ENCODE data around the gene MXRA7.
"Not testable (repeated sequence)": the region's sequence is repeated elsewhere in the genome, so short reads cannot be mapped to it uniquely, and the experiment has no call there.

MXRA7 gene

DNA sequence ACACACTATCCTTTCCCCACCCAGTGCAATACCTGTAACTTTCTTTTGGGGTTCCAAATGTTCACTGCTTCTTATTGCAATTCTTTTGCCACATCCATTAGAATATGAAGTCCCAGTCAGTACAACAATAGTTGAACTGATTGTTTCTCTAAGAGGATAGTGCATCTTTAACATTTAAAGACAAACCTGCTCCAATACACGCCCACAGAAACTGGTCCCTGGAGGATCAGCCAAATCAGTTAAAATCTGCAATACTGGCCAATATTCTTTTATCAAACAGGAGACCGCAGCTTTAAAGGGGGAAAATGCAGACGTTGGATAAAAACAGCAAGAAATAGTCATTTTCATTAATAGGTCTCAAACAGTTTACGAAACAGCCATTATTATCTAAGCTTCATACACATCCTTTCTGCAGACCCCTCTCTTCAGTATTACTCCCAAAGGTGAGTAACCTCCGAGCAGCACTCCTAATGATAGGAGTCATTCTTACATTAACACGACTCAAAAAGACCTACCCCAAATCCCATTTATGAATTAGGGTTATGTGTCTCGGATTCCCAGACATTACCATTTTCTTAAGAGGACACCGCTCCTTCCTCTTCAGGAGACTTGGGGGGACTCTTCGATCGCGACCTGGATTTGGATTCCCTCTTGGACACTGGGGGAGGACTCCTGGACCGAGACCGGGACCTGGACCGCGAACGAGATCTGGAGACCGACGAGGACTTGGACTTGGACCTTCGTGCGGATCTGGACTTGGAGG is 25.0 kb upstream of the MXRA7 start:
- DNase-seq = no peak

DNA sequence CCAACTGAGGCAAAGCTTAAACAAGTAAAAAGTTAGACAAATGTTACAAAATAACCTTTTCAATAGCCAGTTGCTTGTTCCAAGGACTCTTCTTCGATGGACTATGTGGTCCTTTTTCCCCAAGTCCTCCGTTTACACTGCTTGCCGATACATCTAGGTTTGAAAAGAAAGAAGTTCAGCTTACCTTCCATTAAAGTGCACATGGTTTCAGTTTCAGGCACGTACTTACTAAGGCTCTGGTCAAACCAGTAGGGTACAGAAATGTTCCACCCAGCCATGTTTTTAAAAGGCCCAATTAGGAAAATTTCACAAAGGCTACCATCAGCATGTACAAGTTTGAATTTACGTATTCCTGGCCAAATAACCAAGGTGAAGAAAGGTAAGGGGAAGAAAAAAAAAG is 24.2 kb upstream of the MXRA7 start:
- DNase-seq = no peak

DNA sequence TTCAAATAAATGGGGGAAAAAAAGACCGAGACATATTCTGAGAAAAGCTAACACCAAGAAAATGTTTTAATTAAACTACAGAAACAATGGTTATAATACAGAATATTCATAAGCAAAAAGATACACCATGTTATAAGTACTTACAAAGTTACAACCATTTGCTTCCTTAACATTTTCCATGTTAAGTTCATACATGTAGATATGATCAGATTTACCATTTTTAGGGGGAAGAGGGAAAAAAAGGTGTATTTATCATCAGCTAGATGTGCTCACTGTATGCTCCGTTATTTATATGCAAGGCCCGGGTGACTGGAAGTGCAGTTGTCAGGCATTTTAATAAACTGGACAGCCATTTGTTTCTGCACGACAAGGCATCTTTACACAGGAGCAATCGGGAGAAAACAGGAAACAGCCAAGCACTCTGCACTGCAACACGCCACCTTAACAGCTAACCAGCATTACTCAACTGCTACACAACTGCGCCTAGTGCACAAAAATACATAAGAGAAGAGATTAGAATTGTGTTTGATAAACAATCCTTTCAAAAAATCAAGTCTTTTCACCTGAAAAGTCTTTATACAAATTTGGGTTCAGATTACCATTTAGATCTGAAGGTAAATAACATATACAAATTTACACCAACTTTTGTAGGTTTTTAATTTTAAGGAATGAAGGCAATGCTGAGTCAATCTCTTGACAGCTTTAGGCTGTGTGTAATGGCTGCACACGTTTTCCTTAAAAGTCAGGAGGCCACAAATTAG is 23.5 kb upstream of the MXRA7 start:
- DNase-seq = no peak

DNA sequence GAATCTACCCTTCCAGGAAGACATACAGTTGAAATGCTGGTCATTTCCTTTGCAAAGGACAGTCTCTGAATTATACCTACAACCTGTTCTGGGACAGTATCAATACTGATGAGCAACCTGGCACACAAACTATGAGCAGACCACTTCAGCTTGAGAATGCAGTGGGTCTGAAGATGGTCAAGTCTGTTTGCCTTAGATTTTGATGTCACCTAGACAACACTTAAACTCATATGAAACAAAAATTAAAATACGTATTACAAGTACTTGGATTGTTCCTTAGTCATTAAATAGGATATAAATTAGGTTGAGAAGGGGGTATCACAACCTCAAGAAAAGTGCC is 22.8 kb upstream of the MXRA7 start:
- no peak for DNase-seq

DNA sequence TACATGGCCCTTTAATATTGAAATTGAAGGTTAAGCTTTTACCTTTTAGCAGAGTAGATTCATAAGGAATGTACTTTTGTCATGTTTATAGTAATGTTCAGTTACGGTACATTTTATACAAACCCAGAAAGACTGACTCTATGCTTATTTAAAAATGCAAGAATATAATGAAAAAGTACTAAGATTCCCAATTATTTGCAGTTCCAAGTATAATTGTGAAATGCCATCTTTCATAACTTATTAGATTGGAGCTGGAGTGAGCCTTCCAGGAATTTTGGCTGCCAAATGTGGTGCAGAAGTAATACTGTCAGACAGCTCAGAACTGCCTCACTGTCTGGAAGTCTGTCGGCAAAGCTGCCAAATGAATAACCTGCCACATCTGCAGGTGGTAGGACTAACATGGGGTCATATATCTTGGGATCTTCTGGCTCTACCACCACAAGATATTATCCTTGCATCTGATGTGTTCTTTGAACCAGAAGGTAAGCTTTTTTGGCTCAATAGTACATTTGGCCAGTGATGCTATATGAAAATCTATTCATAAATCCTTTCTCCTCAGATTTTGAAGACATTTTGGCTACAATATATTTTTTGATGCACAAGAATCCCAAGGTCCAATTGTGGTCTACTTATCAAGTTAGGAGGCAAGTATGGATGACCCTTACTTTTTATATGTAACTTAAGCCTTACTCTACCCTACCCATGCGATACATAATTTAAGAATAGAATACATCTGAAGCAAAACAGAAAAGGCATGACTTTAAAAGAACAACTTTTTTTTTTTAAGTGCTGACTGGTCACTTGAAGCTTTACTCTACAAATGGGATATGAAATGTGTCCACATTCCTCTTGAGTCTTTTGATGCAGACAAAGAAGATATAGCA is 22.2 kb upstream of the MXRA7 start:
- no peak for DNase-seq

DNA sequence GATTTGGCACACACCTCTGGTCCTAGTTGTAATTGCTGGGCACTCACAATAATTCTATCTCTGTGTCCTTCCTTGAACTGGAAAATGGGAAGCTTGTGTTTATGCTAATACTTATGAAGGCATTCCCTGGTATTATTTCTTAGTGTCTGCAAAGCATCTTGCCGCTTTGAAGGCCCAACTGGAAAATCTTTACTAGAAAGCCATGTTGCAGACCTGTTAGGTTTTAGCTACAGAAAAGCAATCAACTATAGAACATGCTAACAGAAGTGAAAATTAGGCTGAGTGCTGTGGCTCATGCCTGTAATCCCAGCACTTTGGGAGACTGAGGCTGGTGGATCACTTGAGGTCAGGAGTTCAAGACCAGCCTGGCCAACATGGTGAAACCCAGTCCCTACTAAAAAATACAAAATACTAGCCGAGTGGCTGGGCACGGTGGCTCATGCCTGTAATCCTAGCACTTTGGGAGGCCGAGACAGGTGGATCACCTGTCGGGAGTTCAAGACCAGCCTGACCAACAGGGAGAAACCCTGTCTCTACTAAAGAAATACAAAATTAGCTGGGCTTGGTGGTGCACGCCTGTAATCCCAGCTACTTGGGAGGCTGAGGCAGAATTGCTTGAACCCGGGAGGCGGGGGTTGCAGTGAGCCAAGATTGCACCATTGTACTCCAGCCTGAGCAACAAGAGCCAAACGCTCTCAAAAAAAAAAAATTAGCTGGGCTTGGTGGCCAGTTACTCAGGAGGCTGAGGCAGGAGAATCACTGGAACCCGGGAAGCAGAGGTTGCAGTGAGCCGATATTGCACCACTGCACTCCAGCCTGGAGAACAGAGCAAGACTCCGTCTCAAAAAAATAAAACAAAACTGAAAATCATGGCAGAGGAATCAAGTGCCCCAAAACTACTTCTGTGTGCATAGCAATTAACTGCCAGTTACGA is 21.3 kb upstream of the MXRA7 start:
- DNase-seq = not testable (repeated sequence)

DNA sequence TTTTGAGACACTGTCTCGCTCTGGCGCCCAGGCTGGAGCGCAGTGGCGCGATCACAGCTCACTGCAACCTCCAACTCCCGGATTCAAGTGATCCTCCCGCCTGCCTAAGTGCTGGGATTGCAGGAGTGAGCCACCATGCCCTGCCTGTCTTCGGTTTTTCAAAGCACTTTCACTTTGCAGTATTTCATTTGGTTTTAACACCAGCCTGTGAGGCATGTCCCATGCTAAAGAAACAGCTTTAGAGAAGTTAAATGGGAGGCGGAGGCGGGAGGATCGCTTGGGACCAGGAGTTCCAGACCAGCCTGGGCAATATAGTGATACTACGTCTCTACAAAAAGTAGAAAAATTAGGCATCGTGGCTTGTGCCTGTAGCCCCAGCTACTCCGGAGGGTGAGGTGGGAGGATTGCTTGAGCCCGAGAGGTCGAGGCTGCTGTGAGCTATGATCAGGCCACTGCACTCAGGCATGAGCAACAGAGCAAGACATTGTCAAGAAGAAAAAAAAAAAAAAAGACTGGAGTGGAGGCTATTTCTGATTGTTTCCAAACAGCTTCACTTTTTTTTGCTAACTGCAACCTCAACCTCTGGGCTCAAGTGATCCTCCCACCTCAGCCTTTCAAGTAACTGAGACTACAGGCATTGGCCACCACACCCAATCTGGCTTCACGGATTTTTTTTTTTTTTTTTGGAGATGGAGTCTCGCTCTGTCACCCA is 17.1 kb upstream of the MXRA7 start:
- DNase-seq = no peak

DNA sequence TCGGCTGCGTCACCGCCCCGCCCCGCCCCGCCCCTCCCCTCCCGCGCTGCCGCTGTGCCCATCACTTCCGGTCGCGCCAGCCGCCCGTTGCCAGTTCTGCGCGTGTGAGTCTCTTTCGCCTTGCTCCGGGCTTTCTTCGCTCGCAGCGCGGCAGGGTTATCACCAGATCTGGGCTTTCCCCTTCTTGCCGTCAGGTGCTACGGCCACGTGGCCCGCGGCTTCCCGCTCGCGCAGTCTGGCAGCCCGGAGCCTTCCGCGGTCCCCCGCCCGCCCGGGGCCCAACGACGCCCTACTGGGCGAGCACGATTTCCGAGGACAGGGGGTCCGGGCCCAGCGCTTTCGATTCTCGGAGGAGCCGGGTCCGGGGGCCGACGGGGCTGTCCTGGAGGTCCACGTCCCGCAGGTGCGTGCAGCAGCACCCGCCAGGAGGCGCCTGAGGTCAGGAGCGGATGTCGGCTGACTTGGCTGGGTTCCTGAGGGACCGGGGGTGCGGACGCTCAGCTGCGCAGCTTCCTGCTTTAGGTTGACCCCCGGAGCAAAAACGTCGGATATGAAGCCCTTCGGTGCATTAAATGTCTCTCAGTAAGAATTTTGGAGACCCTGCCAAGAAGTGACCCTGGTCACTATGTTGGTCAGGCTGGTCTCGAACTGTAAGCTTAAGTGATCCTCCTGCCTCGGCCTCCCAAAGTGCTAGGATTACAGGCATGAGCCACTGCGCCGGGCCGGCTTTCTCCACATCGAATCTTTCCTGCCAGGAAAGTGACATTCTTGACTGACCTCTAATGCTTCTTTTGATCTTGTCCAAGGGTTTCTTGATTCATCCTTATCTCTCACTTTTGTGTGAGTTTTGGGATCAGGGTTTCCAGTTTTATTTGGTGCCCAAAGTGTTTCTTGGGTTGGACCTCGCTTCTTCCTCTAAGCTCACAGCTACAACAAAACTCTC is 16.3 kb upstream of the MXRA7 start, which contains the start of gene METTL23:
Gene METTL23 (plus strand): TSS at position 64 of the 943 bp plus-strand sequence. CDS start 2,872 bp downstream, outside the sequence.
- peak; percentile 72 for DNase-seq

DNA sequence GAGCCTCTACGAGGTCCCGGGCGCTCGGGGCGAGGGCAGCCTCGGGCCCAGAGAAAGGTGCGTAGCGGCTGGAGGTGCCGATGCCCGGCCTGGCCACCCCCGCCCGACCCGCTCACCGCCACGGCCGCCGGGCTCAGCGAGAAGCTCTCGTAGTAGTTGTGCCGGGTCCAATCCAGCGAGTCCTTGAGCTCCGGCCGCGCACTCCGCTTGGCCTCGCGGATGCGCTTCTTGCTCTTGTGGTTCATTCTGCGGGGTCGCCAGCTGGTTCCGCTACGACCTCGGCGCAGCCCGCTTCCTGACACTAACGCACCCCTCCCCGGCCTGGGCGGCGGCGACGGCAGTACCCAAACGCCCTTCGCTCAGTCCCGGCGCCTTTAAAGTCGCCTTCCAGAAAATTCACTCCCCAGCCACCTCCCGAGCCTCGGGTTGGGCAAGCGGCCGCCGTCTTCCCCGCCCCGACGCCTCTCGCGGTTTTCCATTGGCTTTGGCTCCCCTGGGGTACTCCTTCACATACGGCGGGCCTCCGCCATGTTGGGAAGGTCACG is 15.5 kb upstream of the MXRA7 start, which contains the start of gene JMJD6:
Gene JMJD6 (minus strand): TSS at position 376 of the 545 bp plus-strand sequence. CDS start 131 bp downstream, at position 245.
- peak; percentile 91 for DNase-seq

DNA sequence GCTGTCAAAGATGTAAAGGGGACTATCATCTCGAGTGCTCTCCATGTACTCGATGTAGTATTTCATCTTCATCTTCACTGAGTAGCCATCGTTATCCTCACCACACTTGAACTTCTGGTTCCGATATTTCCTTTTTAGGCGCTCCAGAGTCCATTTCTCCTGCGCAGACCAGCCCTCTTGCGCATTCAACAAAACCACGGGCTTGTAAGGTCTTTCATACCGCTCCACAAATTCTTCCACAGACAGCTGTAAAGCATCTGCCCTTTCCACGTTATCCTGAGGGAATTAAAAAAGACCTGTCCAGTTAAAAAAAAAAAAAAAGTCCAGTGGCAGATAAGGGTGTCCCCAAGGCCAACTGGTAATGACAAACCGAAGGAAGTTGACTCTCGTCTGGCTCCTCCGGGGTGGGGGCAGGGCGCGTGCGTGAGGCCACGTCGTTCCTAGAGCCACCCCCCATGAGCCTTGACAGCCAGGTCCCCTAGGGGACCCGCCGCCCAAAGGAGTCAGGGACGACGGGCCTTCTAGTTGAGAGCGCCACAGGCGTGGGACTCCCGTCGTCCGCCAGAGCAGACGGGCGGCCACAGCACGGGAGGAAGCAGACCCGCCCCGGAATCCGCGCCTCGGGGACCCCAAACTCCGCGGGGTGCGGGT is 14.9 kb upstream of the MXRA7 start:
- no peak for DNase-seq

DNA sequence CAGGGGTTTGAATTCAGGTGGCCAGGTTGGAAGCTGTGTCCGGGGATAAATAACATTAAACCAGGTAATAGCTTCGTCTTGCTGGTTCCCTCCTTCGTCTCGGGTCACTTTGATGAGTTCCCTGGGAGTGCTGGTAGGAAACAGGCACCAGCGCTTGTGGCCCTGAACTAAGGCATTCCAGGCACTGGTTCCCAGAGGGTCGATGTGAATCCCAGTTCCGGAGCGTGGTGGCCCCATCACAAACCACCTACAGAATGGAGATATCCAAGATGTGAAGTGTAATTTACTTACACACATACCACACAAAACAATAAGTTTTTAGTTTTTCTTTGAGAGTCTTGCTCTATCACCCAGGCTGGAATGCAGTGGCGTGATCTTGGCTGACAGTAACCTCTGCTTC is 13.0 kb upstream of the MXRA7 start:
- no peak for DNase-seq

DNA sequence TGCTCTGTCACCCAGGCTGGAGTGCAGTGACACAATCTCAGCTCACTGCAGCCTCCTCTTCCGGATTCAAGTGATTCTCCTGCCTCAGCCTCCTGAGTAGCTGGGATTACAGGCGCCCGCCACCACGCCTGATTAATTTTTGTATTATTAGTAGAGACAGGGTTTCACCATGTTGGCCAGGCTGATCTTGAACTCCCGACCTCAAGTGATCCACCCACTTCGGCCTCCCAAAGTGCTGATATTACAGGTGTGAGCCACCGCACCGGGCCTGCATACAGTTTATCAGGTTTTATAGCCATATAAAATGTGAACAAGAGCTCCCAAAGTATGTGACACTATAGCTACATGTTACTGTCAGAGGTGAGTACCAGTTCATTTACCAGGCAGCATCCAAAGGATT is 12.2 kb upstream of the MXRA7 start:
- DNase-seq = not testable (repeated sequence)

DNA sequence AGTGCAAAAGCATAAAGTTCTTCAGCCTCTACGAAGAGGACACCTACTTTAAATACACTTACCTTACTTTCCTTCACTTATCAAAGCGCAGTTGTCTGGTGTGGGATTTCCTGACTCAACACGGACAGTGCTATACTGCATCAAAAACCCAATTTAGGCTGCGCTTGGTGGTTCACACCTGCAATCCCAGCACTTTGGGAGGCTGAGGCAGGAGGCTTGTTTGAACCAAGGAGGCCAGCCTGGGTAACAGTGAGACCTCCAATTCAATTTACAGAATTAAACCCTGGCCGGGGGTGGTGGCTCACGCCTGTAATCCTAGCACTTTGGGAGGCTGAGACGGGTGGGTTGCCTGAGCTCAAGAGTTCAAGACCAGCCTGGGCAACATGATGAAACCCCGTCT is 11.5 kb upstream of the MXRA7 start:
- no peak for DNase-seq

DNA sequence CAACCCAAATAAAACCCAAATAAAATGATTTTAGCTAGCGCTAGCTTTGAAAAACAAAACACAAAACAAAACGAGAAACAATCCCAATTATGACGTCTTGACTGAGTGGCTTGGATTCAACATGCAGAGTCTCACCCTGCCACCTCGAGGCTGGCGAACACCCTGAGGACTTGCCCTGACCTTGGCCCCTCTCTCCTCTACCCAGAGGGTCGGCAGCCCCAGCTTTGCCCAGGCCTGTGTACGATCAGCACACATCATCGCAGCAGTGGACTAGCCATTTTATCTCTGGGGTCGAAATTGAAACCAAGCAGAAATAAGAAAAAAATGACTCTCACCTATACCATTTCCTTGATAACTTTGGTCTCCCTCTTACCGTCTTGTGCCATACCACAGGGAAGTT is 10.7 kb upstream of the MXRA7 start:
- DNase-seq = no peak

DNA sequence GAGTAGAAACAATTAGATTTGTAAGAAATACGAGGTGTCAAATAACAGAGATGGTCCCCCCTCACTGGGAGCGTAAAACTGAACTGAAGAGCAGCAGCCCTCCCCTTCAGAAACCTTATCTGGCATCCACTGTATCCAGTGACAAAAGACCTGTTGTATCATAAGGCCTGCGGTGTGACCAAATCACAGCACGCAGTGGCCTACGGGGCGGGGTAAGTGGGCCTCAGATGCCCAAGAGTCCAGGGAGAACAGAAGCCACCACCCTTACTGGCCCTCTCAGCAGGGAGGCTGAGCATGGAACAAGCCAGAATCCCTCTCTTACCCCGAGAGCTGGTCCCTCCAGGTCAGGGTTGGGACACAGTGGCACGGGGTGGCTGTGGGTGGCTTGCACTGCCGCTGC is 10.2 kb upstream of the MXRA7 start:
- DNase-seq = no peak

DNA sequence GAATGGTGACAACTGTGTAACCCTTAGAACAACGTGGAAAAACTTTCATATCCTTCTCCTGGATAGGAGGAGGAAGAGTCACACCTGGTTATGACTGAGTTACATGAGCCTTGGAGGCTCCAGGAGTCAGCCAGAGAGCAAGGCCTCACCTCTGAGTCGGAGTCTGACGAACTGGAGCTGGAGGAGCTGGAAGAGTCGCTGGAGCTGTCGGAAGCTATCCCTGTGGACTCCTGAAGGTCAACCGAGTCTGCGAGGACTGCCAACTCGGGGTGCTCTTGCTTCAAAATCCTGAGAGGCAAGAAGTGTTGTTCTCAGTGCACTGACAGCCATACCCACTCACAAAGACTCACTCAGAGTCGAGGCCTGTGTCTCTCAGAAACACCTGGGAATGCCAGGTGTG is 9.4 kb upstream of the MXRA7 start:
- no peak for DNase-seq

DNA sequence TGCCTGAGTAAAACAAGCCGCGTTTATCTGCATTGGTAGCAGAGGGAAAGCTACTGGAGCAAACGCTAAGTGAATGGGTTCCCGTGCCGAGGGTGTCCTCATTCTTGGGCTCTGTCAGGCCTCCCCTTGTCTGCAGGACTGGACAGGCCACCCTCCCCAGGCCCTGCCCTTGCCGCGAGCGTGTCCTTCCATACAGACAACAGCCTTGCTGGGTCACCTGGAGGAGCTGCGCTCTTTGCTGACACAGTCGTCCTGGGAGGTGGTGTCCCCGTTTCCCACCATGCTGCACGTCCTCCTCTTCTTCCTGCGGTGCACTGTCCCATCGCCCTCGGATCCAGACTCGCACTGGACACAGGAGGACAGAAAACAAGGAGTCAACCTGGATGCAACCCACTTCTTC is 7.8 kb upstream of the MXRA7 start:
- no peak for DNase-seq

DNA sequence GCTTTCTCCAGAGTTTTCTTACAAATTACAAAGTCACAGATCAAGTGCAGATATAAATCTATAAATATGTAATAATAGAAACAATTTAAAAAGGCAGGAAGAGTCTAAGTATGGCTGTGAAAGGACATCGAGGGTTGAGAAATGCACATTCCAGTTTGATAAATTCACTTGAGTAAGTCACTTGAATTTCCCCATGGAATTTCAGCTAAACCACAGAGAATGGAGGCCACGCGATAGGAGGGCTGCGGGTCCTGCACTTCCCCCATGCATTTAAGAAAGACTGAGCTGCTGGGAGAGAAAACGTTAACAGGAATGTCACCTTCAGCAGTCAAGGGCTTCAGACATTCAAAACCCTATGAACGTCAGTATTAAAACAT is 6.1 kb upstream of the MXRA7 start:
- DNase-seq = peak; percentile 75

DNA sequence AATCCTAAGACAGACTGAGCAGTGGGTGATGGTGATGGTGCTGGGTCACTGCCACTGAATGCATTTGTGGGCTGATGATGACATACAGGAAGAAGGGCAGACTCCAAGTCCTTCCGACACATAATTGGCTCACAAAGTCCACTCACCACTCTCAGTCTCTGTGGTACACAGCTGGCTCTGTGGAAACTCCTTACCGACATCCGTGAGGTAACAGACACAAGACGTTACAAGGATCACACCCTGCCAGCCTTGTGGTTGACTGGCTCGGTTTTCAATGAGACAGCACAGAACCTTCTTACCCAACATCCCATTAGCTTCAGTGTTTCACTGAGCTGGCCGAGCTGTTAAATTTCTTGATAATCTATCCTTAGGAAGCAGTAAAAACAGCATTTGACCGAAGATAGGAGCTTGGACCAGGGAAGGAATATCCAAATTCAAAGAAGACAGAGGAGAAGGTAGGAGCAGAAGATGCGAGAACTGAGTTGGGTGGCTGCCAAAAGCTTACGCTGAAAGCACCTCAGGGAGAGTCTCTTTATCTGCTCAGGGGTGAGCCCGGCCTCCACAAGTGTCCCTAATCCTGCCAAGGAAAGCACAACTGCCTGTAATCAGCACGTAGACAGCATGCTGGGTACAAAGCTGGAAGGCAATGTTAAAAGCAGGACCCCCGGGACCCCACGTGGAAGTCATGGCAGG is 5.5 kb upstream of the MXRA7 start:
- peak; percentile 98 for DNase-seq

Measured in NCI-H226 (cell line).